ENCODE measurements around the gene WBP1L. TPM values are rescaled to one million over a fixed set of nuclear protein-coding genes. Genes with fewer than 3 reads are reported as not detected.
"Not testable (repeated sequence)": the region's sequence is repeated elsewhere in the genome, so short reads cannot be mapped to it uniquely, and the experiment has no call there.

WBP1L gene
- total RNA-seq, 1 donor from 2014 or later, result 30.7 TPM

DNA sequence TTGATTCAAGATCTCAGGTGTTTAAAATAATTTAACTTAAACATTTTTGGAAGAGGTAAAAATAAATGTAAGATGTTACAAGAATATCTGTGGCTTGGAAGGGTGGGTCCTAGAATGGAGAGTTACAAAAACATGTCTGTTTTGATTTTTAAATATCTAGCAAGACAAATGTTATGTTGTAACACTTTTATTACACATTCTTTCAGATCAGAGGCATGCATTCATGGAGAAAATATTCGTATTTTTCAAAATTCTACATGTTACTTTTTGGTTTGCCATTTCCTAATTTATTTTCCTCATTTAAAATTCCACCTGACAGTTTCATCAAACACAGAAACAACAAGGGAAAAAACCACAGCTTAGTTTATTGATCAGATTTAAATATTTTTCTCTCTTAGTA, 10.0 kb downstream of the WBP1L start:
- no peaks in the 10 kb centered on the region for H3K9me3 Mint-ChIP-seq (ENCODE audit: low read depth)
- DNase-seq (ENCODE audit: low spot score, unreplicated experiment), result no peak
- H3K27ac Mint-ChIP-seq, result peak overlapping the region; percentile 35
- TF ChIP-seq, protein P1, sequence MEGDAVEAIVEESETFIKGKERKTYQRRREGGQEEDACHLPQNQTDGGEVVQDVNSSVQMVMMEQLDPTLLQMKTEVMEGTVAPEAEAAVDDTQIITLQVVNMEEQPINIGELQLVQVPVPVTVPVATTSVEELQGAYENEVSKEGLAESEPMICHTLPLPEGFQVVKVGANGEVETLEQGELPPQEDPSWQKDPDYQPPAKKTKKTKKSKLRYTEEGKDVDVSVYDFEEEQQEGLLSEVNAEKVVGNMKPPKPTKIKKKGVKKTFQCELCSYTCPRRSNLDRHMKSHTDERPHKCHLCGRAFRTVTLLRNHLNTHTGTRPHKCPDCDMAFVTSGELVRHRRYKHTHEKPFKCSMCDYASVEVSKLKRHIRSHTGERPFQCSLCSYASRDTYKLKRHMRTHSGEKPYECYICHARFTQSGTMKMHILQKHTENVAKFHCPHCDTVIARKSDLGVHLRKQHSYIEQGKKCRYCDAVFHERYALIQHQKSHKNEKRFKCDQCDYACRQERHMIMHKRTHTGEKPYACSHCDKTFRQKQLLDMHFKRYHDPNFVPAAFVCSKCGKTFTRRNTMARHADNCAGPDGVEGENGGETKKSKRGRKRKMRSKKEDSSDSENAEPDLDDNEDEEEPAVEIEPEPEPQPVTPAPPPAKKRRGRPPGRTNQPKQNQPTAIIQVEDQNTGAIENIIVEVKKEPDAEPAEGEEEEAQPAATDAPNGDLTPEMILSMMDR (IDR thresholded peaks at IDR 0.05; ENCODE audit: unreplicated experiment), result no peak
- no peak overlapping the region for H3K4me3 Mint-ChIP-seq (ENCODE audit: low read depth)
- no peaks in the 10 kb centered on the region for H3K36me3 Mint-ChIP-seq (ENCODE audit: insufficient read depth)
- H3K27me3 Mint-ChIP-seq, result no peaks in the 10 kb centered on the region
- H3K4me1 Mint-ChIP-seq (ENCODE audit: low read depth), result peaks cover 8% of the 10 kb centered on the region

- Mint-ChIP-seq H3K9me3 (ENCODE audit: low read depth) (peaks cover 2% of the 10 kb centered on the region), H3K27ac (no peak overlapping the region), H3K4me3 (ENCODE audit: low read depth) (no peak overlapping the region), H3K4me1 (ENCODE audit: low read depth) (peaks cover 10% of the 10 kb centered on the region), H3K27me3 (no peaks in the 10 kb centered on the region), H3K36me3 (ENCODE audit: insufficient read depth) (peaks cover 2% of the 10 kb centered on the region)
- TF ChIP-seq, protein P1 (IDR thresholded peaks at IDR 0.05; ENCODE audit: unreplicated experiment), result no peak
- DNase-seq (ENCODE audit: low spot score, unreplicated experiment), result no peak
These were observed 13.6 kb downstream of the WBP1L start for GRCh38 chr10:102757323-102757722.

- no peak overlapping the region for H3K4me3 Mint-ChIP-seq (ENCODE audit: low read depth)
- H3K4me1 Mint-ChIP-seq (ENCODE audit: low read depth), result peaks cover 17% of the 10 kb centered on the region
- TF ChIP-seq, protein P1 (IDR thresholded peaks at IDR 0.05; ENCODE audit: unreplicated experiment), result no peak
- peaks cover 2% of the 10 kb centered on the region for H3K9me3 Mint-ChIP-seq (ENCODE audit: low read depth)
- DNase-seq (ENCODE audit: low spot score, unreplicated experiment), result no peak
- peaks cover 2% of the 10 kb centered on the region for H3K36me3 Mint-ChIP-seq (ENCODE audit: insufficient read depth)
- peak overlapping the region; percentile 70 for H3K27ac Mint-ChIP-seq
- no peaks in the 10 kb centered on the region for H3K27me3 Mint-ChIP-seq
These were observed 14.6 kb downstream of the WBP1L start for GRCh38 chr10:102758240-102758932.

GRCh38 chr10:102758933-102759262, 15.2 kb downstream of the WBP1L start:
- not testable (repeated sequence) for H3K27me3 Mint-ChIP-seq; H3K36me3 Mint-ChIP-seq (ENCODE audit: insufficient read depth); H3K9me3 Mint-ChIP-seq (ENCODE audit: low read depth); H3K4me3 Mint-ChIP-seq (ENCODE audit: low read depth); H3K27ac Mint-ChIP-seq; DNase-seq (ENCODE audit: low spot score, unreplicated experiment)
- peaks cover 14% of the 10 kb centered on the region for H3K4me1 Mint-ChIP-seq (ENCODE audit: low read depth)

DNA sequence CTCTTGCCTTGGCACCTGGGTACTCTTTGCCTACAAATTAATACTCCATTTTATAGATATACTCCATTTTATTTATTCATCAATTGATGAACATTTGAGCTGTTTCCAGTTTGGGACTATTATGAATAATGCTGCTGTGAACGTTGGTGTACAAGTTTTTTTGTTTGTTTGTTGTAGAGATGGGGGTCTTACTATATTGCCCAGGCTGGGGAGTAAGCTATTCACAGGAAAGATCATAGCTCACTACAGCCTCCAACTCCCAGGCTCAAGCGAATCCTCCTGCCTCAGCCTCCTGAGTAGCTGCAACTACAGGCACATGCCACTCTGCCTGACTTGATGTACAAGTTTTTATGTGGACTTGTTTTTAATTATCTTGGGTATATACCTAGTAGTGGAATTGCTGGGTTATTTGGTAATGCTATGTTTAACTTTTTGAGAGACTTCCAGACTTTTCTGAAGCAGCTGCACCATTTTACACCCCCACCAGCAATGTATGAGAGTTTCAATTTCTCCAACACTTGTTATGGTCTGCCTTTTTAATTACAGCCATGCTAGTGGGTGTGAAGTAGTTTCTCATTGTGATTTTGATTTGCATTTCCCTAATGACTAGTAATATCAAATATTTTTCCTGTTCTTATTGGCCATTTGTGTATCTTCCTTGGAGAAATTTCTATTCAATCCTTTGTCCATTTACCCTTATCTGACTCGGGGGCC, 15.9 kb downstream of the WBP1L start:
- Mint-ChIP-seq H3K9me3 (ENCODE audit: low read depth) (peaks cover 2% of the 10 kb centered on the region), H3K4me1 (ENCODE audit: low read depth) (peaks cover 14% of the 10 kb centered on the region), H3K4me3 (ENCODE audit: low read depth) (no peak overlapping the region), H3K27me3 (no peaks in the 10 kb centered on the region), H3K36me3 (ENCODE audit: insufficient read depth) (peaks cover 2% of the 10 kb centered on the region), H3K27ac (no peak overlapping the region)
- no peak for DNase-seq (ENCODE audit: low spot score, unreplicated experiment)
- TF ChIP-seq, protein P1 (IDR thresholded peaks at IDR 0.05; ENCODE audit: unreplicated experiment), result no peak

DNA sequence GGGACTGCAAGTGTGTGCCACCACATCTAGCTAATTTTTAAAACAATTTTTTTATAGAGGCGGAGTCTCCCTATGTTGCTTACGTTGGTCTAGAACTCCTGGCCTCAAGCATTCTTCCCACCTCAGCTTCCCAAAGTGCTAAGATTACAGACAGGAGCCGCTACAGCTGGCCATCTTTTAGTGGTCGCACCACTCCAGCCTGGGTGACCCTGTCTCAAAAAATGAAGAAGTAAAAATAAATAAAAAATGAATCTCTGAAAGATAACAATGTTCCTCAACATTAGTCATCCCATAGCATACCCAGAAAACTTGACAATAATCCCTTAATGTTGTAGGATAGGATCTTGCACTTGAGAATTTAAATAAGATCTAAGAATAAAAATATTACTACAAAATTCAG, 18.2 kb downstream of the WBP1L start:
- no peaks in the 10 kb centered on the region for H3K27me3 Mint-ChIP-seq
- DNase-seq (ENCODE audit: low spot score, unreplicated experiment), result no peak
- H3K36me3 Mint-ChIP-seq (ENCODE audit: insufficient read depth), result peaks cover 7% of the 10 kb centered on the region
- H3K27ac Mint-ChIP-seq, result no peak overlapping the region
- H3K9me3 Mint-ChIP-seq (ENCODE audit: low read depth), result peaks cover 2% of the 10 kb centered on the region
- TF ChIP-seq, protein P1 (IDR thresholded peaks at IDR 0.05; ENCODE audit: unreplicated experiment), result no peak
- H3K4me1 Mint-ChIP-seq (ENCODE audit: low read depth), result peaks cover 14% of the 10 kb centered on the region
- no peak overlapping the region for H3K4me3 Mint-ChIP-seq (ENCODE audit: low read depth)
